Measurements from ENCODE around the gene SLC9A2. TPM values are rescaled to one million over a fixed set of nuclear protein-coding genes. Genes with fewer than 3 reads are reported as not detected.

SLC9A2 gene
- total RNA-seq, 2 donors from 2014 or later, result 0.22 TPM; not detected in 1

DNA sequence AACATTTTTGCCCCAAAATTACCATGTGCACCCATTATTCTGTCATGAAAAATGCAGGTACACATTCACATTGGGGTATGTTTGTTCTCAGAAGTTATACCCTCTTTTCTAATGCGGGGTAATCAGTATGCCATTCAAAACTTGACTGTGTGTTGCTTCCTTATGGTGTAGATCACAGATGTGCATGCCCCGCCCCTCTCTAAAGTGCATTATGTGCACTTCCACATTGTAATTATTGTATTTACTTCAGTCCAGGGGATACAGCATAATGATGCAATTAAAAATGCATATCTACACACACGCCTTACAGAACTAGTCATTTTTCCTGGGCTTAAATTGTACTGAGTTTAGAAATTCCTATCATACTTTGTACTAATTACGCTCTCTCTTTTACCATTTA is 48.8 kb downstream of the SLC9A2 start:
- no peak overlapping the region for H3K4me3 ChIP-seq
- H3K36me3 ChIP-seq, result no peaks in the 10 kb centered on the region
- DNase-seq (ENCODE audit: low spot score), result no peak
- TF ChIP-seq, protein P1, sequence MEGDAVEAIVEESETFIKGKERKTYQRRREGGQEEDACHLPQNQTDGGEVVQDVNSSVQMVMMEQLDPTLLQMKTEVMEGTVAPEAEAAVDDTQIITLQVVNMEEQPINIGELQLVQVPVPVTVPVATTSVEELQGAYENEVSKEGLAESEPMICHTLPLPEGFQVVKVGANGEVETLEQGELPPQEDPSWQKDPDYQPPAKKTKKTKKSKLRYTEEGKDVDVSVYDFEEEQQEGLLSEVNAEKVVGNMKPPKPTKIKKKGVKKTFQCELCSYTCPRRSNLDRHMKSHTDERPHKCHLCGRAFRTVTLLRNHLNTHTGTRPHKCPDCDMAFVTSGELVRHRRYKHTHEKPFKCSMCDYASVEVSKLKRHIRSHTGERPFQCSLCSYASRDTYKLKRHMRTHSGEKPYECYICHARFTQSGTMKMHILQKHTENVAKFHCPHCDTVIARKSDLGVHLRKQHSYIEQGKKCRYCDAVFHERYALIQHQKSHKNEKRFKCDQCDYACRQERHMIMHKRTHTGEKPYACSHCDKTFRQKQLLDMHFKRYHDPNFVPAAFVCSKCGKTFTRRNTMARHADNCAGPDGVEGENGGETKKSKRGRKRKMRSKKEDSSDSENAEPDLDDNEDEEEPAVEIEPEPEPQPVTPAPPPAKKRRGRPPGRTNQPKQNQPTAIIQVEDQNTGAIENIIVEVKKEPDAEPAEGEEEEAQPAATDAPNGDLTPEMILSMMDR (IDR thresholded peaks at IDR 0.05), result no peak
- H3K9me3 ChIP-seq, result no peaks in the 10 kb centered on the region
- no peaks in the 10 kb centered on the region for H3K4me1 ChIP-seq
- H3K27ac ChIP-seq, result no peak overlapping the region
- no peaks in the 10 kb centered on the region for H3K27me3 ChIP-seq

- Histone ChIP-seq H3K36me3 (no peaks in the 10 kb centered on the region), H3K4me3 (no peak overlapping the region), H3K27me3 (no peaks in the 10 kb centered on the region), H3K4me1 (no peaks in the 10 kb centered on the region), H3K27ac (no peak overlapping the region), H3K9me3 (no peaks in the 10 kb centered on the region)
- TF ChIP-seq, protein P1 (IDR thresholded peaks at IDR 0.05), result no peak
- DNase-seq (ENCODE audit: low spot score), result no peak
Observed at GRCh38 chr2:102669401-102669800, 50.0 kb downstream of the SLC9A2 start.

DNA sequence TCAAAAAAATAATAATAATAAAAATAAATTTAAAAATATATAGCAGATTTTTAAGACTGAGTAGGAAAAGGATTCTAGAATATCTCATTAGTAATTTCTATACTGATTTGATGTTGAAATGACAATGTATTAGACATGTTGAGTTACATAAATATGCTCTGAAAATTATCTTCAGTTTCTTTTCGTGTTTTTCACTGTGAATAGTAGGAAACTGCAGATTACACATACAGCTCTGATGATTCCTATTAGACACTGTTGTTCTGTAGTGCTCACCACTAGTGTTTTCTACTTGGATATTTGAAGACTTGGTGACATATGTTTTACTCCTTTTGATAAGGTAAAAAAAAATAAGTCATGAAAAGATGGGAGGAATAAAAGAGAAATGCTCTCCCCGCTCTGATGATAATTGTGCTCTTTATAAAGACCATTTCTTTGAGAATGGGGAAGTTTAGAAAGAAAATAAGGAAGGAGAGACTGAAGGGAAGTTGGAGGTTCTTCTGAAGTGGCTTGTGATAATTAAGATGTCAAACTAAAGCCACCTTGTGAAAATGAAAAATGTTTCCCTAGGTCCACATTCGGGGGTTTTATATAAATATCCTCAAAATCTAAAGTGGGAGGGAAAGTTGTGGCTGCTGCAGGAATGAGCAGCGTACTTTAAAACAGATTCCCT is 52.9 kb downstream of the SLC9A2 start:
- Histone ChIP-seq H3K36me3 (no peaks in the 10 kb centered on the region), H3K9me3 (no peaks in the 10 kb centered on the region), H3K27ac (no peak overlapping the region), H3K27me3 (no peaks in the 10 kb centered on the region), H3K4me3 (no peak overlapping the region), H3K4me1 (no peaks in the 10 kb centered on the region)
- no peak for DNase-seq (ENCODE audit: low spot score)
- TF ChIP-seq, protein P1 (IDR thresholded peaks at IDR 0.05), result no peak

DNA sequence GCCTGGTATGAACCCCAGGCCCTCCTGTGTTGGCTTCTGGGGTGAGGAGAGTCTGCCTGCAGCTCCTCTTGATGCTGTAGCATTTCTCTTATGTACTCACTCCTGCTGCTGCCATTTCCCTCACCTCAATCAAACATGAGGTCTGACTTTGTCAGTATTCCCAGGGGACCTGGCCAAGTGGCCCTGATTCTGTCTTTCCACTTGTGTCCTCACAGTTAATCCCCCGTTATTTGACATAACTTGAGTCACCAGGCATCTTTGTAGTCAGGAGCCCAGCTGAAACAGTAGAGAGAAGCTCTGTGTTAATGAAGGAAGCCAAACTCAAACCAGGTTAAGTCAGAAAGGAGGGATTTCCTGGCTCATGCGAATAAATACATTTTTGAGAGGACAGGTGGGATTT is 55.0 kb downstream of the SLC9A2 start:
- Histone ChIP-seq H3K4me3 (no peak overlapping the region), H3K4me1 (no peaks in the 10 kb centered on the region), H3K36me3 (no peaks in the 10 kb centered on the region), H3K27ac (no peak overlapping the region), H3K27me3 (no peaks in the 10 kb centered on the region), H3K9me3 (no peaks in the 10 kb centered on the region)
- no peak for DNase-seq (ENCODE audit: low spot score)
- TF ChIP-seq, protein P1 (IDR thresholded peaks at IDR 0.05), result no peak

GRCh38 chr2:102674836-102675235 is 55.5 kb downstream of the SLC9A2 start:
- H3K9me3 ChIP-seq, result no peaks in the 10 kb centered on the region
- no peak overlapping the region for H3K4me3 ChIP-seq
- no peak for DNase-seq (ENCODE audit: low spot score)
- TF ChIP-seq, protein P1 (IDR thresholded peaks at IDR 0.05), result no peak
- H3K27me3 ChIP-seq, result no peaks in the 10 kb centered on the region
- H3K27ac ChIP-seq, result no peak overlapping the region
- H3K36me3 ChIP-seq, result no peaks in the 10 kb centered on the region
- no peaks in the 10 kb centered on the region for H3K4me1 ChIP-seq

Measured in right atrium auricular region (tissue), 2 donors.